ENCODE measurements around the gene TGFBR3.

TGFBR3 gene

DNA sequence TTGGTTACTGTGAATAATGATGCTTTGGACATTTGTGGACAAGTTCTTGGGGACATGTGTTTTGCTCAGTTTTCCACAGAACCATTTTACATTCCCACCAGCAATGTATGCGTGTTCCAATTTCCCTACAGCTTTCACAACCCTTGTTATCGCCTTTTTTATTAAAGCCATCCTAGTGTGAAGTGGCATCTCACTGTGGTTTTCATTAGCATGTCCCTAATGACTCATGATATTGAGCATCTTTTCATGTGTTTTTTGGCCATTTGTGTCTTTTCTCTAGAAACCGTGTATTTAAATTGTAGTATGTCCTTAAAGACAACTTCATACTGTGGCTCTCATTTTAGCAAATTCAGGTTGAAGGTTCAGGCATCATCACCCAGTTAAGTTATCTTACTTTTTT lies 132.1 kb downstream of the TGFBR3 start:
- DNase-seq: no peak

- no peak for DNase-seq
Measured at GRCh38 chr1:91752324-91752723, 133.6 kb downstream of the TGFBR3 start.

- DNase-seq: no peak
Measured at GRCh38 chr1:91751275-91751674, 134.7 kb downstream of the TGFBR3 start.

DNA sequence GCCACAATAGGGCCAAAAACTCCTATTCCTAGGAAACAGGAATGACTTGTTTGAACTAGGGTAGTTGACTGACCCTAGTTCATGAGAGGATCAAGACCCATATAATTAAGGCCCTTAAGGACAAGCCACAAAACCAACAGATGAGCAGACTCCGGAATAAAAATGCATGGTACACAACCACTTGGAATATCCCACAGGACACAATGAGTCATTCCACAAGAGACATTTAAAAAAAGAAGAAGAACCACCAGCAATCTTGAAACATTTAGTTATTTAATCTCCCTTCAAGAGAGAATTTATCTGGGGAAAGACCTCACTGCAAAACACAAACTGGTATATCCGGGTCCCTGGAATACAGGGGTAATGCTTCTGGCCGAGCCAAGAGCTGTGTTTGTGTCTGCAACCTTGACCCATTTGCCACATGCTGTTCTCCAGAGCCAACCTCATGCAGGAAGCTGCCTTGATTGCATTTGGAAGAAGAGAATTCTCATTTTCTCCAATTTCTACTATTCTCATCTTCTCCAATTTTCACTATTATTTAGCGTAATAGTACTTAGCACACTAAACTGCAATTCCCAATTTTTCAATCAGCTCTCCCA lies 135.5 kb downstream of the TGFBR3 start:
- DNase-seq: no peak

- DNase-seq: no peak
Measured at GRCh38 chr1:91749788-91750231, 136.1 kb downstream of the TGFBR3 start.

- DNase-seq: no peak
Measured at GRCh38 chr1:91747666-91748065, 138.3 kb downstream of the TGFBR3 start.

GRCh38 chr1:91746728-91747338 lies 139.1 kb downstream of the TGFBR3 start:
- no peak for DNase-seq

DNA sequence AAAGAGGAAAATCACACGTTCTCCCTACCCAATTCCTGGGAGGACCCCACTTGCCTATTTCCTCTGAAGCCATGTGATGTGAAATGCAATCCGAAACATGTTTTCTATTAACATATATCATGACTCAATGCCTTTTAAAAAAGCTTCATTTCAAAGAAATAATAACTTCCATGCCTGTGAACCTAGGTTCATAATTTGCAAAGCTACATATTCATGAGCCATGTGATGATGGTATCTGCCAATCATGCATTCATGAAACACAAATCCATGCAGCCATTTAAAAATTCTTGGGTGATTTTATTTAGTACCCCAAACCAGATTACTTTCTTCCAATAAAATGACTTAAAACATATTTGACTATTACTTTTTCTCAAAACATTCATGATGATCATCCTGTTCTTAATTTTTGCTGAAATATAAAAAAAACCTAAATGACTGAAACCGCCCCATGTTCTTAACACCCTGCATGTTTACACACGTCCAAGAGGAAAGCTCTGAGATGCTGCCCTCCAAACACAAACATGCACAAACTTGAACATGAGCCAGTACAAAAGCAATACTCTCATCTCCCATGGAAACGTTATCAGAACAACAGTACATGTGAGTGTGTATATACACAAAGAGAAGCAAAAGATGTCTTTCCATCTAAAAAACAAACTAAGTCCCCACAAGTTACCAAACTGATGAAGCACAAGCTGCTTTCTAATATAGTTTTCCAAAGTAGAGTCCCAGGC lies 140.1 kb downstream of the TGFBR3 start:
- DNase-seq: no peak

DNA sequence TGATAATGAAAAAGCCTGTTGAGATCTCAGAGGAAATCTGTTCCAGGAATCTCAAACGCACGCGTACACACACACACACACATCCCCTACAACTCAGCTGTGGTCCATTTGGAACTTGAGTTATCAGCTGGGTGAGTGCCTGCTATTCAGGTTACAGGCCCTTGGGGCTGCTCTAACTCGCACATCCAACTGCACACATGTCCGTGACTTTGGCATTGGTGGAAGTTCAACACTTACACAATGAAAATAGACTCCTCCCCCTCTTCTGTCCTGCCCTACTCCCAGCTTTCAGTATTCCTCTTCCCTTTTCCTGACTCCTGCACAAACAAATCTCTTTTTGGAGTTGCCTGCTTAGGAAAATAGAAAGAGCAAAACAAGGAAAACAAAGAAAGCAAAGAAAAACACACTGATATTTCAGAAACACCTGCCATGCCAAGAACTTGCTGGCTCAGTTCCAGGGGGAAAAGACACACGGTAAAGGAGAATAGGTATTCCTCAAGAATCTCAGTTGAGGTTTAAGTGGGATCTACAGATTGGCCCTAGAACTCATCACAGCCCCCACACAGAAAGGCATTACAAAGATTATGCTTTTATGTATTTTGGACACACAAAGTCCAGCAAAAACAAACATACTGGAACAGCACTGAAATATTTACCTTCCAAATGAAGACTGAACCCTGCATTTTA lies 140.9 kb downstream of the TGFBR3 start:
- DNase-seq: no peak

GRCh38 chr1:91742848-91743292 lies 143.1 kb downstream of the TGFBR3 start:
- no peak for DNase-seq

DNA sequence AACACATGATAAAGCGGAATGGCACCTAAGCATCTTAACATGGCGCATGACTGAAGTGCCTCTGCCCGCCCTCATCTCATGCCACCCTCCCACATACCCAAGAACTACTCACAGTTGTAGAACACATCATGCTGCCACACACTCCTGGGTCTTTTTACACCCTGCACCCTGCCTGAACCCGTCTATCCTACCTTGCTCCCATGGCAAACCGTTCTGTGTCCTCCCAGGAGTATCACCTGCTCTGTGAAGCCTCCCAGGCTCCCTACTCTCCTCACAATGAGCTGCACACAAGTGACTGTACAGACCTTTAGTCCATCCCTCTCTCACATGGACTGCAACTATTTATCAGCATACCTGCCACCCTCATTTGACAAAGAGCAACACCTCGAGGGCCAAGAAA lies 144.0 kb downstream of the TGFBR3 start:
- no peak for DNase-seq

DNA sequence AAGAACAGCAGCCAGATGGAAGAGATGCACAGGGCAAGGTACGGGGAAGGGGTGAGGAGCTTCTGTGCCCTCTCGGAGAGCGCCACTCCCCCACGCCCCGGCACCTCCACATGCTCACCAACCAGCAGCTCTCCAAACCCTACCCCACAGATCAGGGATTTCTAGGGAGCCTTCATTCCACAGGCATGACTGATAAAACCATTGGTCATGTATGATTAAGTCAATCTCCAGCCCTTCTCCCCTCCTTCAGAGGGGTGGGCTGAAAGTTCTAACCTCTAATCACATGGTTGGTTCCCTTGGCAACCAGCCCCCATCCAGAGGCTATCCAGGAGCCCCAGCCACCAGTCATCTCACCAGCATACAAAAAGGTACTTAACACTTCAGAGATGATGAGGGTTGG lies 144.7 kb downstream of the TGFBR3 start:
- DNase-seq: no peak

DNA sequence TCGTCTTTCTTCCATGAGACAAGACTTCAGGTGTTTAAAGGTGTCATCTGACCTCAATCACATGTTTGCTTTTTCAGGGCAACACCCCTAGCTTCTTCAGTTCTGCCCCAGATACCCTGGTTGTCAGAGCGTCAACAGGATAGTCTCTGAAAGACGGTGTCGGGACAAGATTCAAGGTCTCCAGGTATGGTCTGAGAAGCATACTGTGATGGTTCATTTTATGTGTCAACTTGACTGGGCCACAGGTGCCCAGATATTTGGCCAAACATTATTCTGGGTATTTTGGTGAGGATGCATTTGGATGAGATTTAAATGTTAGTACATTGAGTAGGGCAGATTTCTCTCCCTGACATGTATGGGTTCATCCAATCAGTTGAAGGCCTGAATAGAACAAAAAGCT lies 148.3 kb downstream of the TGFBR3 start:
- no peak for DNase-seq

- DNase-seq: no peak
Measured at GRCh38 chr1:91736715-91737615, 149.0 kb downstream of the TGFBR3 start.

DNA sequence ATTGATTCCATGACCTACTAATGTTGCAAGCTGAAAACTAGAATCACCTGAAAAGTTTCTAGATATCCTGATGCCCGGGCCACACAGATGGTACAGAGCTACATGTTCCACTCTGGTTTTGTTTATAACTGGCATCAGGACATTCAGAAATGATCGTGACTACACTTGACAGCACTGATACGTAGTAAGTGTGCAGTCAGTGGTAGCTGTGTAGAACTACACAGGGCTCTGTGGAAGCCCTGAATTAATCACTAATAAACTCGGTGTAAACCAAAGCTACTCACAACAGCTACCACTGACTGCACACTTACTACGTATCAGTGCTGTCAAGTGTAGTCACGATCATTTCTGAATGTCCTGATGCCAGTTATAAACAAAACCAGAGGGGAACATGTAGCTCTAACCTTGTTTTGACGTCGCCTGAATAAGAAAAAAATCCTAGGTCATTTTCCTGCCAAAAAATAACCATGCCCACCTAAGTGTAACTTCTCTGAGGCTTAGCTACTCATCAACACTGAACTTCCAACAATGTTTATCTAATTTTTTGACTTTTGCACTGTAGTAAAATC lies 149.7 kb downstream of the TGFBR3 start:
- no peak for DNase-seq

GRCh38 chr1:91735266-91735845 lies 150.6 kb downstream of the TGFBR3 start:
- no peak for DNase-seq

DNA sequence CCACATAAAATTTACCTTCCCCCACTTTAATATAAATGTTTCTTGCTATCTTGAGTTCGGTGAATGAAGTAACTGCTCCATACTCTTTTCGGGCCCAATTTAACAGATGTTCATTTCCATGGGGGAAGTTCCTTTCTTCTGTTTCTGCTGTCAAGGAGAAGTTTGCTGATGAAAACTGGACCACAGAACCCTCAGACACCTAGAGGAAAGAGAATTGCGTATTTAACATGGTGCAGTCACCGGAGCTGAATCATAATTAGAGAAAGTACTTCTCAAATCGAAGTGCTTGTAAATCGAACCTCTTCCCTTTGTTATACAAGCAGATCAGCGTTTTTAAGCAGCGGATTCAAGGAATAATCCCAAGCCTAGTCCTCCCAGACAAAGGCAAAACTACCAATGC lies 151.2 kb downstream of the TGFBR3 start:
- no peak for DNase-seq

- no peak for DNase-seq
Measured at GRCh38 chr1:91733108-91733710, 152.7 kb downstream of the TGFBR3 start.

DNA sequence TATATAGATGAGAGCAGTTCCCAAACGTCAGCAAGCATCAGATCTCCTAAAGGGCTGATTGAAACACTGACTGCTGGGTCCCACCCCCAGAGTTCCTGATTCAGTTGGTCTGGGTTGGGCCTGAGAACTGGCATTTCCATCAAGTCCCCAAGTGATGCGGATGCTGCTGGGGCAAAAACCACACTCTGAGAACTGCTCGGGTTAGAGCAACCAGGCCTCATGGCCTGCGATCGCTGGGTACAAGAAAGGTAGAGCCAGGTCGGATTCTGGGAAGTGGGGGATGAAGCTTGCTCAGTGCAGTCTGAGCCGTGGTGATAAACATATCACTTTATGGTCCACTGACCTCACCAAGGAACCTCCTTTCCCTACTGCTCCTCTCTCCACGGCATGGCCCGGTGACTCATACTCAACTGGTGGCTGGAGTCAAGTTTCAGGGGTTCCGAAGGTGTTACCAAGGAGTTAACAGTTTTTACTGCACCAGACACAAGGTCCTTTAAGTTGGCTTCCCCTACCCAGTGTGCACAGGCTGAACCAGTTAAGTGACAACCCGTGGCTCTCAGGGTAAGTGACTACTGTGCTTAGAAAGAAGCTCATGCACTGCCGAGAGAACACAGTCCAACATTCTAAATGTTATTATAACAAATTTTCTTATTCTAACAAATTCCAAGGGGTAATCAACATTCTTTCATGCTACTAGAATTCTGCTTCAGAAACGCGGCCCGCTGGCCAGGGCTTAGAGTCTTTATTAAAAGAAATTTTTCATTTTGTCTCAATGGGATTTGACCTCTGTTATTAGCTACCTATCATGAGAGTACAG lies 153.5 kb downstream of the TGFBR3 start:
- DNase-seq: no peak

DNA sequence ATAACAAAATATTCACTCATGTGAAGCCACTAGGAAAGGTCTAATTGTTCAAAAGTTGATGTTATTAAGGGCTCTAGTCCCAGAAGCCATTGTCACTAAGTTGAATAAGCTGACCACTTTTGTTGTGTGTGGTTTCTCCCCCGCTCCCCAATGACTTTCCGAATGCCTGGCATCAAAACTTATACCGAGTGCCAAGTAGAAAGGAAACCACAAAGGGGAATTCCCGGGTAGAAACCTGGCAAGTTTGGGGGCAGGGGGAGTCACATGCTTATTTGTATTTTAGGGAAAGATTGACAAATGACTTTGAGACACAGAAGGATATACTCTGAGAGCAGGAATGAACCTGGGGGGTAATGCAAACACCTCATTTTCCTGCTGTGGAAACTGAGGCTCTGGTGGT lies 154.1 kb downstream of the TGFBR3 start:
- no peak for DNase-seq

Measured in stimulated activated CD4-positive, alpha-beta T cell treated with anti-CD3 and anti-CD28 coated beads, Interleukin-12 subunit alpha, Interleukin-12 subunit beta, amount 100 ng/mL, for 4 hours (primary cell).